Smooth muscle cell (in vitro differentiated cells): Measurements from ENCODE around the gene TRRAP. TPM values are rescaled to one million over a fixed set of nuclear protein-coding genes. Genes with fewer than 3 reads are reported as not detected.

Source experiments
- DNase-seq: peaks from one replicate; lab custom pipeline; 2025; ENCODE audit not compliant: unreplicated experiment; lab: John Stamatoyannopoulos, UW
- H2AFZ ChIP-seq: fragments of 200-600 bp; sonication (generic); 2 replicates; pipeline ENCODE4 v1.6.0; 2016; ENCODE audit warnings: antibody characterized with exemption, low read depth, mild to moderate bottlenecking
- H3F3A ChIP-seq: fragments of 200-600 bp; sonication (generic); 2 replicates; pipeline ENCODE4 v1.6.0; 2017; ENCODE audit warnings: antibody characterized with exemption, low read depth
- H3K27ac ChIP-seq: fragments of 200-600 bp; sonication (generic); 2 replicates; pipeline ENCODE4 v1.5.1; 2016; ENCODE audit warnings: low read depth, mild to moderate bottlenecking
- H3K27me3 ChIP-seq: fragments of 200-600 bp; sonication (generic); 2 replicates; pipeline ENCODE4 v1.6.1; 2016; ENCODE audit warnings: low read depth, mild to moderate bottlenecking
- H3K36me3 ChIP-seq: fragments of 200-600 bp; sonication (generic); 2 replicates; pipeline ENCODE4 v1.5.1; 2016; ENCODE audit warnings: low read depth
- H3K4me1 ChIP-seq: fragments of 200-600 bp; sonication (generic); 2 replicates; pipeline ENCODE4 v1.5.1; 2016; ENCODE audit warnings: low read depth
- H3K4me2 ChIP-seq: fragments of 200-600 bp; sonication (generic); 2 replicates; pipeline ENCODE4 v1.6.0; 2016; ENCODE audit warnings: mild to moderate bottlenecking
- H3K4me3 ChIP-seq: fragments of 200-600 bp; sonication (generic); 2 replicates; pipeline ENCODE4 v1.5.1; 2016; ENCODE audit warnings: mild to moderate bottlenecking
- H3K79me2 ChIP-seq: fragments of 200-600 bp; sonication (generic); 2 replicates; pipeline ENCODE4 v1.6.0; 2016; ENCODE audit warnings: low read depth, mild to moderate bottlenecking
- H3K9ac ChIP-seq: fragments of 200-600 bp; sonication (generic); 2 replicates; pipeline ENCODE4 v1.6.0; 2016; ENCODE audit warnings: low read depth
- H3K9me3 ChIP-seq: fragments of 200-600 bp; sonication (generic); replicated peaks from 2 replicates; pipeline ENCODE4 v1.5.1; 2016; ENCODE audit warnings: low read depth
- H4K20me1 ChIP-seq: fragments of 200-600 bp; sonication (generic); 2 replicates; pipeline ENCODE4 v1.6.0; 2016; ENCODE audit warnings: low read depth
- WGBS: methylation state at CpG from one replicate; pipeline ENCODE4 v1.1.7; 2016; ENCODE audit warnings: low lambda C conversion rate; 5-methylcytosine and 5-hydroxymethylcytosine counted together
- polyA plus RNA-seq: library from polyadenylated mRNA; unstranded; fragments of >200 nt; fragmentation: Nextera tagmentation; extraction: Ambion mirVana; gene quantifications from 2 replicates; pipeline ENCODE4 v1.2.1, GENCODE V29; 2016
- total RNA-seq: library from RNA; depleted of rRNA; stranded (reverse); fragments of >200 nt; gene quantifications from 2 replicates; pipeline ENCODE4 v1.2.3, GENCODE V29; 2014
- TF ChIP-seq, protein P1 (sequence below): fragments of 200-600 bp; sonication (generic); IDR thresholded peaks from 2 replicates; pipeline ENCODE4 v1.5.1; 2017; ENCODE audit warnings: borderline replicate concordance, mild to moderate bottlenecking, antibody characterized with exemption; ENCODE audit not compliant: insufficient read depth, poor library complexity, severe bottlenecking

The TRRAP gene
- total and polyA plus RNA-seq, 2 experiments from 2014 or later = 3.9 to 24.8 TPM

DNA sequence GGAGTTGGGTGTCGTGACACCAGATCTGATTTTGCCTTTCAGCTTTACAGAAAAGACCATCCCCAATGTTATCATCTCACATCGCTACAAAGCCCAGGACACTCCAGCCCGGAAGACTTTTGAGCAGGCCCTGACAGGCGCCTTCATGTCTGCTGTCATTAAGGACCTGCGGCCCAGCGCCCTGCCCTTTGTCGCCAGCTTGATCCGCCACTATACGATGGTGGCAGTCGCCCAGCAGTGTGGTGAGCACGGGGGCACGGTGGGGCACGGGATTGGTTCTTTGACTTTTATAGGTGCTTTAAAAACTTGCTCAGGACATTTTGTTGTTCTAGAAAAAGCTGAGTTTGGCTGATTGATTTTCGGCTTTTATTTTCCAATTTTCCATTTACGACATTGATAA, 48.8 kb downstream of the TRRAP start:
- WGBS = 95% methylated on average over 15 of the region's 15 CpGs
- DNase-seq = no peak
- no peaks in the 10 kb centered on the region for H3K9me3 ChIP-seq
- no peaks in the 10 kb centered on the region for H3K4me1 ChIP-seq
- H3K9ac ChIP-seq = no peak overlapping the region
- peaks cover 30% of the 10 kb centered on the region for H3K36me3 ChIP-seq
- H2AFZ ChIP-seq = no peak overlapping the region
- no peak overlapping the region for H3K4me2 ChIP-seq
- peaks cover 5% of the 10 kb centered on the region for H3K79me2 ChIP-seq
- peaks cover 3% of the 10 kb centered on the region for H4K20me1 ChIP-seq
- no peaks in the 10 kb centered on the region for H3K27me3 ChIP-seq
- H3K4me3 ChIP-seq = no peak overlapping the region
- H3K27ac ChIP-seq = no peak overlapping the region
- TF ChIP-seq, protein P1, sequence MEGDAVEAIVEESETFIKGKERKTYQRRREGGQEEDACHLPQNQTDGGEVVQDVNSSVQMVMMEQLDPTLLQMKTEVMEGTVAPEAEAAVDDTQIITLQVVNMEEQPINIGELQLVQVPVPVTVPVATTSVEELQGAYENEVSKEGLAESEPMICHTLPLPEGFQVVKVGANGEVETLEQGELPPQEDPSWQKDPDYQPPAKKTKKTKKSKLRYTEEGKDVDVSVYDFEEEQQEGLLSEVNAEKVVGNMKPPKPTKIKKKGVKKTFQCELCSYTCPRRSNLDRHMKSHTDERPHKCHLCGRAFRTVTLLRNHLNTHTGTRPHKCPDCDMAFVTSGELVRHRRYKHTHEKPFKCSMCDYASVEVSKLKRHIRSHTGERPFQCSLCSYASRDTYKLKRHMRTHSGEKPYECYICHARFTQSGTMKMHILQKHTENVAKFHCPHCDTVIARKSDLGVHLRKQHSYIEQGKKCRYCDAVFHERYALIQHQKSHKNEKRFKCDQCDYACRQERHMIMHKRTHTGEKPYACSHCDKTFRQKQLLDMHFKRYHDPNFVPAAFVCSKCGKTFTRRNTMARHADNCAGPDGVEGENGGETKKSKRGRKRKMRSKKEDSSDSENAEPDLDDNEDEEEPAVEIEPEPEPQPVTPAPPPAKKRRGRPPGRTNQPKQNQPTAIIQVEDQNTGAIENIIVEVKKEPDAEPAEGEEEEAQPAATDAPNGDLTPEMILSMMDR = no peak
- H3F3A ChIP-seq = no peaks in the 10 kb centered on the region

DNA sequence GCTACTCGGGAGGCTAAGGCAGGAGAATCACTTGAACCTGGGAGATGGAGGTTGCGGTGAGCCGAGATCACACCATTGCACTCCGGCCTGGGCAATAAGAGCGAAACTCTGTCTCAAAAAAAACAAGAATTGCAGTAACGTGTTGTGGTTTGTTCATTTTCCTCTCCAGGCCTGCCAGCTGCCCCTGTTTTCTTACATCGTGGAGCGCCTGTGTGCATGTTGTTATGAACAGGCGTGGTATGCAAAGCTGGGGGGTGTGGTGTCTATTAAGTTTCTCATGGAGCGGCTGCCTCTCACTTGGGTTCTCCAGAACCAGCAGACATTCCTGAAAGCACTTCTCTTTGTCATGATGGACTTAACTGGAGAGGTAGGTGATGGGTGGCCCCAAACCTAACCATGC, 52.1 kb downstream of the TRRAP start:
- H4K20me1 ChIP-seq = peaks cover 13% of the 10 kb centered on the region
- H3K9ac ChIP-seq = no peak overlapping the region
- no peak overlapping the region for H3K4me3 ChIP-seq
- peaks cover 23% of the 10 kb centered on the region for H3K36me3 ChIP-seq
- no peak overlapping the region for H3K4me2 ChIP-seq
- no peaks in the 10 kb centered on the region for H3K27me3 ChIP-seq
- no peak for DNase-seq
- H3F3A ChIP-seq = peaks cover 7% of the 10 kb centered on the region
- 97% methylated on average over 10 of the region's 10 CpGs for WGBS
- no peaks in the 10 kb centered on the region for H3K9me3 ChIP-seq
- no peak overlapping the region for H2AFZ ChIP-seq
- H3K4me1 ChIP-seq = no peaks in the 10 kb centered on the region
- H3K79me2 ChIP-seq = no peaks in the 10 kb centered on the region
- TF ChIP-seq, protein P1 = no peak
- H3K27ac ChIP-seq = no peak overlapping the region

DNA sequence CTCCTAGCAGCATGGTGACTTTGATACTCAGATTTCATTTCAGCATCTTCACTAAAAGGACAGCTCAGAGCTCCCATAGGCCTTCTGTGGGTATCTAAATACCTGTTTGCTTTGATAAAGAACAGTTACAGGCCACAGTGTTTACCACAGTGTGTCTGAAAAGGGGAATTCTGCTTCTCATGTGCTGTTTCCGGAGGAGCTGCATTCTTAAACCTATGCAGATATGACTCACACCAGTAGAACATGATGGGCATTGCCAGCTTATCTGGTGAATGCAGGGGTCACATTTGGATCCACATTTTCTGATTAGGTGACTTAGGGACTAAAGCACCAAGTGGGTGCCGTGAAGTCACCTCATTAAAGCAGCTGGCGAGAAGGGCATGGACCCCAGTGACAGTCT, 52.6 kb downstream of the TRRAP start:
- no peaks in the 10 kb centered on the region for H3K4me1 ChIP-seq
- H3K9me3 ChIP-seq = no peaks in the 10 kb centered on the region
- H3K36me3 ChIP-seq = peaks cover 19% of the 10 kb centered on the region
- no peak overlapping the region for H2AFZ ChIP-seq
- no peak overlapping the region for H3K4me3 ChIP-seq
- peaks cover 18% of the 10 kb centered on the region for H4K20me1 ChIP-seq
- H3K27ac ChIP-seq = no peak overlapping the region
- H3K27me3 ChIP-seq = no peaks in the 10 kb centered on the region
- no peaks in the 10 kb centered on the region for H3K79me2 ChIP-seq
- H3F3A ChIP-seq = peaks cover 11% of the 10 kb centered on the region
- H3K4me2 ChIP-seq = no peak overlapping the region
- WGBS = 93% methylated on average over 3 of the region's 3 CpGs
- H3K9ac ChIP-seq = no peak overlapping the region
- TF ChIP-seq, protein P1 = no peak
- no peak for DNase-seq

DNA sequence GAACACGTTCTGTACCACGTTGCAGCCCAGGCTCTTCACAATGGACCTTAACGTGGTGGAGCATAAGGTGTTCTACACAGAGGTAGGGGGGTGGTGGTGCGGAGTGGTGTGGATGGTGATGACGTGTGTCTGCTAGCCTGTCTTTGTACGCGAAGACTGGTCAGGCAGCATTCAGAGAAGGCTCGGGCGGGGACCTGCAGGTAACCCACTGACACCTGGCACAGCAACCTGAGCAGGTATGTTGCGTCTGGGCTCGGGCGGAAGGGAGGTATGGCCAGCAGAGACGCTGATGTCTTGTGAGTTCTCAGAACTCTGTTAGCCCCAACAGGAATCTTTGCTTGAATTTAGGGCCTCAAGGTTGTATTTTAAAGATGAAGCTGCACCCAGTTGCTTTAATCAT, 55.0 kb downstream of the TRRAP start:
- Histone ChIP-seq H4K20me1 (peaks cover 27% of the 10 kb centered on the region), H2AFZ (no peak overlapping the region), H3K36me3 (peaks cover 23% of the 10 kb centered on the region), H3K27me3 (no peaks in the 10 kb centered on the region), H3K4me2 (no peak overlapping the region), H3F3A (peaks cover 11% of the 10 kb centered on the region), H3K9ac (no peak overlapping the region), H3K27ac (no peak overlapping the region), H3K9me3 (no peaks in the 10 kb centered on the region), H3K4me1 (no peaks in the 10 kb centered on the region), H3K79me2 (no peaks in the 10 kb centered on the region), H3K4me3 (no peak overlapping the region)
- DNase-seq = no peak
- WGBS = 93% methylated on average over 13 of the region's 13 CpGs
- TF ChIP-seq, protein P1 = no peak
